Peyer's patch (tissue), 4 donors: ENCODE data around the gene SCFD2. TPM values are rescaled to one million over a fixed set of nuclear protein-coding genes. Genes with fewer than 3 reads are reported as not detected.
"Not testable (repeated sequence)": the region's sequence is repeated elsewhere in the genome, so short reads cannot be mapped to it uniquely, and the experiment has no call there.

Experiments used
- DNase-seq, 3 donors: peaks; one replicate each; pipeline ENCODE4 v3.0.0-alpha.2; 2017 to 2019
- H3K27ac ChIP-seq, 4 donors: fragments of 200-600 bp; sonication (generic); one replicate each; pipeline ENCODE4 v1.5.1; 2016 to 2019
- H3K27me3 ChIP-seq, 2 donors: fragments of 200-600 bp; sonication (generic); one replicate each; pipeline ENCODE4 v1.5.1; 2019
- H3K36me3 ChIP-seq, 3 donors: fragments of 200-600 bp; sonication (generic); one replicate each; pipeline ENCODE4 v1.5.1; 2016 to 2019
- H3K4me1 ChIP-seq, 4 donors: fragments of 200-600 bp; sonication (generic); one replicate each; pipeline ENCODE4 v1.5.1; 2016 to 2019
- H3K4me3 ChIP-seq, 4 donors: fragments of 200-600 bp; sonication (generic); 1 replicate in 3 of 4; 2 replicates in 1 of 4; pipeline ENCODE4 v1.5.1; 2016 to 2019; ENCODE audit warnings: mild to moderate bottlenecking in 1 of 4
- H3K9me3 ChIP-seq, 4 donors: fragments of 200-600 bp; sonication (generic); one replicate each; pipeline ENCODE4 v1.5.1; 2016 to 2019; ENCODE audit warnings: mild to moderate bottlenecking in 1 of 4
- POLR2A ChIP-seq, 2 donors: fragments of 450-650 bp; IDR thresholded peaks; one replicate each; pipeline ENCODE4 v1.5.1; 2017; ENCODE audit warnings: antibody characterized with exemption in 2 of 2, mild to moderate bottlenecking in 2 of 2, moderate library complexity in 2 of 2
- total RNA-seq, 4 donors: library from RNA; depleted of rRNA; stranded (reverse); fragments of >200 nt; gene quantifications; one replicate each; pipeline ENCODE4 v1.1.0, GENCODE V29; 2016
- TF ChIP-seq, protein P1 (sequence below), 6 experiments: fragments of 450-650 bp in 4 of 6; fragments of 200-600 bp in 2 of 6; sonication (generic) in 1 of 6; IDR thresholded peaks; one replicate each; pipeline ENCODE4 v1.5.1; 2017 to 2019; ENCODE audit warnings: antibody characterized with exemption in 6 of 6, mild to moderate bottlenecking in 3 of 6, moderate library complexity in 1 of 6

The SCFD2 gene
- total RNA-seq, 4 donors from 2014 or later: 17.3 to 165 (median 30.1) TPM

DNA sequence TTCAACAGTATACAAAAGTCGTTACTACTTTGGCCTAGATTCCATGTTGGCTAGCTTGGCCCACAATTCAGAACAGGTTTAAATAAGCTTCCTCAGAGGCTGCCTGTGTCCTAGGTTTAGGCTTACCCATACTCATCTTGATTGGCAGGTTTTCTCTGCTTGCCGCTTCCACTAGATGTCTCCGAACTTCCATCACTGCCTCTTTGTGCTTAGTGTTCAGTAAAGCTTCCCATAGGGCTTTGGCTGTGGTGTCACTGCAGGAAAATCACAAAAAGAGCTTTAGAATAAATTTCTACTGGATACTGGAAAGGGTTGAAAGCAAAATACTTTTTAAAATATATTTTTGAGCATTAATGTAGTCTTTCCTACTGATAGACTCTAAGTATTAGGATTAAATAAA, 52.4 kb downstream of the SCFD2 start:
- no peak overlapping the region for H3K27ac ChIP-seq
- no peaks in the 10 kb centered on the region for H3K27me3 ChIP-seq
- H3K9me3 ChIP-seq: no peaks in the 10 kb centered on the region
- no peaks in the 10 kb centered on the region for H3K4me1 ChIP-seq
- no peak for TF ChIP-seq POLR2A (IDR thresholded peaks at IDR 0.05)
- TF ChIP-seq, protein P1, sequence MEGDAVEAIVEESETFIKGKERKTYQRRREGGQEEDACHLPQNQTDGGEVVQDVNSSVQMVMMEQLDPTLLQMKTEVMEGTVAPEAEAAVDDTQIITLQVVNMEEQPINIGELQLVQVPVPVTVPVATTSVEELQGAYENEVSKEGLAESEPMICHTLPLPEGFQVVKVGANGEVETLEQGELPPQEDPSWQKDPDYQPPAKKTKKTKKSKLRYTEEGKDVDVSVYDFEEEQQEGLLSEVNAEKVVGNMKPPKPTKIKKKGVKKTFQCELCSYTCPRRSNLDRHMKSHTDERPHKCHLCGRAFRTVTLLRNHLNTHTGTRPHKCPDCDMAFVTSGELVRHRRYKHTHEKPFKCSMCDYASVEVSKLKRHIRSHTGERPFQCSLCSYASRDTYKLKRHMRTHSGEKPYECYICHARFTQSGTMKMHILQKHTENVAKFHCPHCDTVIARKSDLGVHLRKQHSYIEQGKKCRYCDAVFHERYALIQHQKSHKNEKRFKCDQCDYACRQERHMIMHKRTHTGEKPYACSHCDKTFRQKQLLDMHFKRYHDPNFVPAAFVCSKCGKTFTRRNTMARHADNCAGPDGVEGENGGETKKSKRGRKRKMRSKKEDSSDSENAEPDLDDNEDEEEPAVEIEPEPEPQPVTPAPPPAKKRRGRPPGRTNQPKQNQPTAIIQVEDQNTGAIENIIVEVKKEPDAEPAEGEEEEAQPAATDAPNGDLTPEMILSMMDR (IDR thresholded peaks at IDR 0.05): no peak
- H3K4me3 ChIP-seq: no peak overlapping the region
- DNase-seq: no peak
- H3K36me3 ChIP-seq: no peaks in the 10 kb centered on the region

GRCh38 chr4:53309321-53310040, 56.4 kb downstream of the SCFD2 start:
- no peaks in the 10 kb centered on the region for H3K27me3 ChIP-seq
- no peak overlapping the region for H3K4me3 ChIP-seq
- H3K4me1 ChIP-seq: no peaks in the 10 kb centered on the region
- DNase-seq: no peak
- TF ChIP-seq, protein P1 (IDR thresholded peaks at IDR 0.05): no peak
- no peak for TF ChIP-seq POLR2A (IDR thresholded peaks at IDR 0.05)
- H3K36me3 ChIP-seq: no peaks in the 10 kb centered on the region
- H3K9me3 ChIP-seq: no peaks in the 10 kb centered on the region
- H3K27ac ChIP-seq: no peak overlapping the region

DNA sequence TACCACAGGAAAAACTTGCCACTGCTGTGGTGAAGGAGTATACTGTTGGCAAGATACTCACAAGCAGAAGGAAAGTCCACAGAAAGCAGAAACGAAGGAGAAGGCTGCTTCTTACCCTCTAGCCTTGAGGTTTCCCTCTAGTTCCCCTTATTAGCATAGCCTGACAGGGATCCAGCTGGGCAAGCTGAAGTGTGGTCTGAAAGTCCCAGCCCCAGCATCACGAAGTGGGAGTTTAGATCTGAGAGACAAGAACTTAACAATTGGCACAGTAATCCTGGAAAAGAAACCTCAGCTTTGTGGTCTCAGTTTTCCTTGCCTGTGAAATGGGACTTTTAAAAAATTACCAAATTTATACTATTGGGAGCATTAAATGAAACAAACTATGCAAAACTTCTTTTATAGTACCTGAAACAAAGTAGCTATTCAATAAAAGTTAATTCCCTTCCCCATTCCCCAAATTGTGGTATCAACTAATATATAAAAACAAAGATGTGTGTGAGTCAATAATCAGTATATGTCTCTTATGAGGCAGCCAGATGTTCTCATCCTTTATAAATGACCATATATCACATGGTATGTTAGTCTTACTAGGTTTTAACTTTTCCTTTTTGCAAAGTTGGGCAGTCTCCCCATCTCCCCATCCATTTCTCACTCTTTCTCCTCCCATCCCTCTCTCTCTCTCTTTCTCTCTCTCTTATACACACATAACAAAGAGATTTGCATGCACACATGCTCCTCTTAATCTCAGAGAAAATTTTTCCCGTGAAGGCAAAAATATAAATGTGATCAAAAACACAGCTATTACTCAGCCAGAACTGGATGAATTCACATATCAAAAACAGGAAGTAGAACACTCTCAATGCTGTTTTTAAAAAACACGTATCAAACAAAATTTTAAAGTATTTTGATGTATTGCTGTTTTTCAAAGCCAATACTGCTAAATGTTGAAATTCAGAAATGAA, 57.8 kb downstream of the SCFD2 start:
- Histone ChIP-seq H3K36me3 (no peaks in the 10 kb centered on the region), H3K27me3 (no peaks in the 10 kb centered on the region), H3K4me3 (no peak overlapping the region), H3K27ac (no peak overlapping the region), H3K4me1 (no peaks in the 10 kb centered on the region), H3K9me3 (no peaks in the 10 kb centered on the region)
- DNase-seq: no peak
- TF ChIP-seq, protein P1 (IDR thresholded peaks at IDR 0.05): no peak
- TF ChIP-seq POLR2A (IDR thresholded peaks at IDR 0.05): no peak

DNA sequence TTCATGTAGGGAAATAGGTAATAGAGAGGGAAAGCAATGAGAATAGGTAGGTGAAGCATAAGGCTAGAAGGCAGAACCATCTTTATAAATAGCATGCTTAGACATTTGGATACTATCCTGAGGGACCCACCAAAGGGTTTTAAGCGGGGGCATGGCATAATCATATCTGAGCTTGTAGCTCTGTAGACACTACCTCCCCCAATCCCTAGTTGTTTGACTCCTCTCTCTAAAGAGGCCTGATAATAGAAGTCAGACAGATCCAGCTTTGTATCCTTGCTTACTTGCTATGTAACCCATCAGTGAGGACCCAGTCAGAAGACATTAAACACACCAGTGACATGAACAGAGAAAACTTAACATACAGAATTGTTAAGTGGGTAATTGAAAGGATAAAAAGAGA, 58.7 kb downstream of the SCFD2 start:
- Histone ChIP-seq H3K36me3 (no peaks in the 10 kb centered on the region), H3K4me1 (no peaks in the 10 kb centered on the region), H3K27ac (no peak overlapping the region), H3K9me3 (no peaks in the 10 kb centered on the region), H3K27me3 (no peaks in the 10 kb centered on the region), H3K4me3 (no peak overlapping the region)
- no peak for DNase-seq
- TF ChIP-seq, protein P1 (IDR thresholded peaks at IDR 0.05): no peak
- no peak for TF ChIP-seq POLR2A (IDR thresholded peaks at IDR 0.05)

GRCh38 chr4:53306729-53307128, 59.1 kb downstream of the SCFD2 start:
- TF ChIP-seq, protein P1 (IDR thresholded peaks at IDR 0.05): no peak
- no peak for TF ChIP-seq POLR2A (IDR thresholded peaks at IDR 0.05)
- Histone ChIP-seq H3K4me3 (no peak overlapping the region), H3K36me3 (no peaks in the 10 kb centered on the region), H3K9me3 (no peaks in the 10 kb centered on the region), H3K4me1 (no peaks in the 10 kb centered on the region), H3K27me3 (no peaks in the 10 kb centered on the region), H3K27ac (no peak overlapping the region)
- no peak for DNase-seq

DNA sequence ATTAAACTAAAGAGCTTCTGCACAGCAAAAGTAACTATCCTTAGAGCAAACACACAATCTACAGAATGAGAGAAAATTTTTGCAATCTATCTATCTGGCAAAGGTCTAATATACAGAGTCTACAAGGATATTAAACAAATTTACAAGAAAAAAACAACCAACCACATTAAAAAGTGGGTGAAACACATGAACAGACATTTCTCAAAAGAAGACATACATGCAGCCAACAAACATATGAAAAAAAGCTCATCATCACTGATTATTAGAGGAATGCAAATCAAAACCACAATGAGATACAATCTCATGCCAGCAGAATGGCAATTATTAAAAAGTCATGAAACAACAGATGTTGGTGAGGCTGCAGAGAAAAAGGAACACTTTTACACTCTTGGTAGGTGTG, 73.7 kb downstream of the SCFD2 start:
- H3K9me3 ChIP-seq, H3K27me3 ChIP-seq, H3K4me1 ChIP-seq, H3K27ac ChIP-seq, H3K4me3 ChIP-seq, DNase-seq, H3K36me3 ChIP-seq: not testable (repeated sequence)
